Thyroid gland (tissue), 4 donors: ENCODE measurements around the gene MPPE1.

Experiments used
- CTCF ChIP-seq, 6 experiments: fragments of 200-600 bp in 3 of 6; fragments of 450-650 bp in 3 of 6; sonication (generic) in 3 of 6; IDR thresholded peaks; one replicate each; pipeline ENCODE4 v1.5.1; 2016 to 2019; ENCODE audit warnings: antibody characterized with exemption in 6 of 6, mild to moderate bottlenecking in 2 of 6, inconsistent platforms in 1 of 6, moderate library complexity in 1 of 6
- POLR2A ChIP-seq, 2 donors: fragments of 450-650 bp; IDR thresholded peaks; one replicate each; pipeline ENCODE4 v1.6.1; 2017; ENCODE audit warnings: antibody characterized with exemption in 2 of 2, mild to moderate bottlenecking in 2 of 2, moderate library complexity in 1 of 2

GRCh38 chr18:11880586-11881304 is 27.4 kb downstream of the MPPE1 start:
- no peak for TF ChIP-seq CTCF (IDR thresholded peaks at IDR 0.05)
- no peak for TF ChIP-seq POLR2A (IDR thresholded peaks at IDR 0.05)
